GM18909 (cell line): ENCODE results near the gene WNT6.
"Not testable (repeated sequence)": the region's sequence is repeated elsewhere in the genome, so short reads cannot be mapped to it uniquely, and the experiment has no call there.

Experiments used
- ATAC-seq: cut with Tn5 transposase; IDR thresholded peaks from one replicate; pipeline ENCODE4 v1.9.1; 2021; ENCODE audit warnings: mild to moderate bottlenecking; ENCODE audit not compliant: unreplicated experiment, poor library complexity

Gene WNT6

DNA sequence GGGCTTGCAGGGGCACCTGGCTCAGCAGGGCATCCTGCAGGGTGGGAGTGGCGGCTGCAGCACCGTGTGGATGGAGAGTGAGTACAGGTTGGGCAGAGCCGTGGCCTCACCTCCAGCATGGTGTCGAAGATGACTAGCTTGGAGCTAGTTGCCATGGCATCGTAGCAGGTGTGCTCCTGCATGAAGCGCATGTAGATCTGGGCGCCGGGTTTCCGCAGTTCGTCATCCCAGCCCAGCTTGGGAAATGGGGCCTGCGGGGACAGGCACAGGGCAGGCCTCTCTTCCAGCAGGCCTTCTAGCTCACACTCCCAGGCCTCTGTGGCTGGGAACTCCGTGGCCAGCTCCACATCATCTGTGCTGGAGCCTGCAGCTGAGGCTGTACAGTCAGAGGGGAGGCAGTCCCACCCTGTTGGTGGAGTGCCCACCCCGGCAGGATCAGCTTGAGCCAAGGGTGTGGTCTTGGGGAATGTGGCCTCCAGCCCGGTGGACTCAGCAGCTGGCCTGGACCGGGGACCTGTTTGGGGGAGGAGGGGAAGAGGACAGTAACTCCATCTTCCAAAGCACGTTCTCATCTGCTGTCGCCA is 29.6 kb upstream of the WNT6 start:
- no peak for ATAC-seq

- no peak for ATAC-seq
These were observed 28.9 kb upstream of the WNT6 start for GRCh38 chr2:218830526-218831306.

DNA sequence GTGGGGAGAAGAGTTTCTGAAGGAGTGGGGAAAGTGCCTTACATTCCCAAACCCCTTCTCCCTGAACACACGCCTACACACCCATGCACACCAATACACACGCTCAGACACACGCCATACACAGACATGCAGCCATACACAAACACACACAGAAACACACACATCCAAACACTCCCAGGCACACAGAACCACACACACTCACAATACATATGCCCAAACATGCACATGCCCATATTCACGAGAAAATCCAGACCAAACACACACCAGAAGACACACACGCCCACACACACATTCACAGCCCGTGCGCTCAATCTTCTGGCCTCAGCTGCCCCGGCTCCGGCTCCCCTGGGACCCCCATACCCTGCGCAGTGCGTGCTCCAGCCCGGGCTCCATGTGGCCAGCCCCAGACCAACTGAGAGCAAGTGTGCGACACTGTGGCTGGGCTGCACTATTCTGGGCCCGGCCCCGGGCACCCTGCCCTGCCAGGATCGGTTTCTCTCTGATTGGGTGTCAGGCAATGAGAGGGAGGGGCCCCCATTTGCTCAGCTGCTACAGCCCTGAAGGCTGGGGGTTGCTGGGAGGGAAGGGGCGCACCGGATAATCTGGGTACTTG is 28.1 kb upstream of the WNT6 start, which contains the start of gene PRKAG3:
Gene PRKAG3, minus strand, starts transcription at position 426 of the 613 bp plus-strand sequence.
- ATAC-seq: no peak

DNA sequence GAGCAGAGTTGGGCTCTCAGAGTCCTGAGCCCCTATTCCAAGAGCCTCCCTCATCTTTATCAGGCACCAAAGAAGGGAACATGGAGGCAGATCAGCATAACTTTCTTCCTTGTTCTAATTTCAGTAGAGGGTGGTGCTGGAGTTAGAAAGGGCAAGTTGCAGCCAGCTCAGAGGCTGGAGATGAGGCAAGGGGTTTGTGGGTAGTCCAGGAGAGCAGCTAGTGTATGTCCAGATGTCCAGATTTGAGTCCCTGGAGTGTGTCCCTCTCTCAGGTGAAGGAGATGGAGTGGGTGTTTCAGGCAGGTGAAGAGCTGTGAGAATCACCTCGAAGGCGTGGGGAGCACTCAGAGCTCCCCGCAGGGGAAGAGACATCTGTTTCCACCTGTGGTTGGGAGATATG is 27.5 kb upstream of the WNT6 start:
- ATAC-seq: no peak

GRCh38 chr2:218832520-218832919 is 27.1 kb upstream of the WNT6 start:
- no peak for ATAC-seq

DNA sequence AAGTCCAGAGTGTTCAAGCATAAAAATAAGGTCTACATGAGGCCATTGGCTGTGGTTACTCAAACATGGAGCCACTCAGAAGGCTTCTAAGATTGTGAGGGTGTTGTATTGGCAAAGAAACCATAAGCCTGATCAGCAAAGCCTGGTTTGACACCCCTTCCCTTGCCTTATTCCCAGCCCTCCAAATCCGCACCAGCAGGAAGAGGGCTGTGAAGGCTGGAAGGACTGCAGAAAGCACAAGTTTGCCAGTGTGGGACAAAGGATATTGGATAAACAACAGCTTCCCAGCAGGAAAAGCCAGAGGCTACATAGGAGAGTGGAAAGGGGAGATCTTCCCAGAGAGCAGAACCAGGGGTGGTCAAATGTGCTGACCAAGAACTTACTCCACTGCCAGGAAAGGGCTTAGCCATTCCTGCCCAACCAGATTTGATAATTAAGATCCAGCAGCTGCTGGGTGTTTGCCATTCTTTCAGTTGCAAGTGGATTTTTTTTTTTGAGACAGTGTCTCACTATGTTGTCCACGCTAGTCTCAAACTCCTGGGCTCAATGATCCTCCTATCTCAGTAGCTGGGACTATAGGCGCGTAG is 26.5 kb upstream of the WNT6 start:
- ATAC-seq: no peak

DNA sequence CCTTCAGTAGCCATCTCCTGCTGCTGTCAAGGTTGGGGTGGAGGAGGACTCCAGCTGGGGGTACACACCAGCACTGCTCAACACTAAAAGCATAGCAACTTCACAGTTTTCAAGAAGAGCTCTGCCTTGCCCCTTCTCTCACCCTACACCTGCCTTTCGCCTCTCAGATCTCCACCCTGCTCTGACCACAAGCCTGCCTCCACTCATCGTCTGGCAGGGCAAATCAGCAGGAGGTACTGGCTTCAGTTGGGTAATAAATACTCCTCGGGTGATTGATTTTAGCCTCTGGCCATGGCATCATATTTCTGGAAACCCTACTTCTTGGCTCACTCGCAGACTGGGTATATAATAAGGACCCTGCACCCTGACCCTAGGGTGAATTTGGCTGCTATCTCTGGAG is 24.9 kb upstream of the WNT6 start:
- ATAC-seq: no peak

DNA sequence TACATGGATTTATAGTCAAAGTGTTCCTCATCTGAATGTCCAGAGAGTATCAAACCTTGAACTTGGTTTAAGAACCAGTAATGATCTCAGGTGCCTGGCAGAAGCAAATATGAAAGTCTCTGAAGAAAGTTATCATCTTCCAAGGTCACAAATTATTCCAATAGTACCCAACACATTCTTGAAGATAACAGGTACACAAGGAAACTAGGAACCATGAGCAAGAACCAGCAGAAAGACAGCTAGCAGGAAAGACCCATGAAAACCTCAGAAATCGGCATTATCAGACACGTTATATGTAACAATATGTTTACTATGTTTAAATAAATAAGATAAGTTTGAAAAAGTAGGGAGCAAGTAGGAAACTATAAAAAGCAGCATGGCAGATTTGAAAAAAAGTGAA is 22.1 kb upstream of the WNT6 start:
- ATAC-seq: no peak

GRCh38 chr2:218839430-218839829 is 20.2 kb upstream of the WNT6 start:
- ATAC-seq: no peak

DNA sequence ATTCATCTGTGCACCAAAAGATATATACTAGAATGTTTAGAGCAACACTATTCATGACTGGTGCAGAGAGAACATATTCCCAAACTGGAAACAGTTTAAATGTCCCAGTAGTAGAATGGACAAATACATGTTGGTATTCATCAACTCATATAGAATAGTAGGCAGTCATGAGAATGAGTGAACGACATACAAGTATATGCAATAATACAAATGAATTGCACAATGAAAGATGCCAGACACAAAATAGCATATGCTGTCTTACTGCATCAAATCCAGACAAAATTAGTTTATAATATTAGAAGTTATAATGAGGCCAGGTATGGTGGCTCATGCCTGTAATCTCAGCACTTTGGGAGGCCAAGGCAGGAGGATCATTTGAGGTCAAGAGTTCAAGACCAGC is 19.7 kb upstream of the WNT6 start:
- ATAC-seq: no peak

DNA sequence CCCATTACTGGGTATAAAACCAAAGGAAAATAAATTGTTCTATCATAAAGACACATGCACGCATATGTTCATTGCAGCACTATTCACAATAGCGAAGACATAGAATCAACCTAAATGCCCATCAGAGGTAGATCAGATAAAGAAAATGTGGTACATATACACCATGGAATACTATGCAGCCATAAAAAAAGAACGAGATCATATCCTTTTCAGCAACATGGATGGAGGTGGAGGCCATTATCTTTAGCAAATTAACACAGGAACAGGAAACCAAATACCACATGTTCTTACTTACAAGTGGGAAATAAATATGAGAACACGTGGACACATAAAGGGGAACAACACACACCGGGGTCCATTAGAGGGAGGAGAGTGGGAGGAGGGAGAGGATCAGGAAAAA is 15.3 kb upstream of the WNT6 start:
- not testable (repeated sequence) for ATAC-seq

GRCh38 chr2:218846963-218847362 is 12.6 kb upstream of the WNT6 start:
- ATAC-seq: not testable (repeated sequence)

- ATAC-seq: no peak
These were observed 9.9 kb upstream of the WNT6 start for GRCh38 chr2:218849721-218850120.

- no peak for ATAC-seq
These were observed 8.8 kb upstream of the WNT6 start for GRCh38 chr2:218850796-218851195.

DNA sequence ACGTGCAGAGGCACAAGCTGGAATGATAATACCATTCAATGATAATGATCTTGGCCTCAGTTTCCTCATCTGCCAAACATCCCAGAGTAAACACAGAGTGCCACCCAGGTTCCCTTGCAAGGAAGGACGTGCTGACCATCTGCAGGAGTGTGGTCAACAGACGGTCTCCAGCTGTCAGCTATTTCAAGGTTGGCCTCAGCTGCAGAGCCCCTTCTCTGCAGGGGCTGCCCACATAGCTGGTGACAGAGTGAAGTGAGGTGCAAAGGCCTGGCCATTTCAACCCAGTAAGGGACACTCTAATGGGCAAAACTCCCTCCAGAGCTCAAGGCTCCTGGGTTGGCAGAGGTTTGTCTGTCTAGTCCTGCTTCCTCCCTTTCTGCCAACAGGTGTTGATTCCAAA is 8.3 kb upstream of the WNT6 start:
- ATAC-seq: no peak

DNA sequence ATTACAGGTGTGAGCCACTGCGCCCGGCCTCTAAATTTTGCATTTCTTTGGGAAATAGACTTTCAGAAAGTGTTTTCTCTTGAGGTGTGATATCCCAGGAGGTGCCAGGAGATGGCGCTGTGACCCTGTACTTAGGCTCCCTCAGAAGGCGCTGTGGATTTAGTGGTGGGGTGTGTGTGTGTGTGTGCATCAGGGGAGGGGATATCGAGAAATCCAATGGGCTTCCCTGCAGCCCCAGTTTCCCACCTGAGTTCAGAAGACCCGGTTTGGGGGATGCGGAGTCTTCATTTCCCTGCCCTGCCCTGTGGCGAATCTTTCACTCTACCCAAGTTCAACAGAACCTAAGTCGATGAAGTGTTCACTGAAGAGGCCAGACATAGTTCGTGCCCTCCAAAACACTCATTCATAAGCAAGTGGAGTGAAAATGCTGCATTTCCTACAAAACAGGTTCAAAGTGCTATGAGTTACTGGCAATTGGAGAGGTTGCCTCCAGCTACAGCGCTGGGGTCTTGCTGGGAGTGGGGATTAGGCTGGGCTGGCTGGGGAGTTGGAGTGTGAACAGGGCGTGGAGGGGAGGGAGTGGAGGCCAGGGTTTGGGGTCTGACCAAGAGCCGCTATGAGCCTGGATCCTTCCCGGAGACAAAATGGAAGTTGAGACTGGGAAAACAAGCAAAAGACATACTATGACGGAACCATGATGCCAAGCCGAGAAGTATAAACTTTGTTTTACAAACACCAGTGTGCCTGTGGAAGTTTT is 6.5 kb upstream of the WNT6 start:
- no peak for ATAC-seq

GRCh38 chr2:218853766-218854165 is 5.8 kb upstream of the WNT6 start:
- ATAC-seq: no peak

- no peak for ATAC-seq
These were observed 4.7 kb upstream of the WNT6 start for GRCh38 chr2:218854860-218855259.

DNA sequence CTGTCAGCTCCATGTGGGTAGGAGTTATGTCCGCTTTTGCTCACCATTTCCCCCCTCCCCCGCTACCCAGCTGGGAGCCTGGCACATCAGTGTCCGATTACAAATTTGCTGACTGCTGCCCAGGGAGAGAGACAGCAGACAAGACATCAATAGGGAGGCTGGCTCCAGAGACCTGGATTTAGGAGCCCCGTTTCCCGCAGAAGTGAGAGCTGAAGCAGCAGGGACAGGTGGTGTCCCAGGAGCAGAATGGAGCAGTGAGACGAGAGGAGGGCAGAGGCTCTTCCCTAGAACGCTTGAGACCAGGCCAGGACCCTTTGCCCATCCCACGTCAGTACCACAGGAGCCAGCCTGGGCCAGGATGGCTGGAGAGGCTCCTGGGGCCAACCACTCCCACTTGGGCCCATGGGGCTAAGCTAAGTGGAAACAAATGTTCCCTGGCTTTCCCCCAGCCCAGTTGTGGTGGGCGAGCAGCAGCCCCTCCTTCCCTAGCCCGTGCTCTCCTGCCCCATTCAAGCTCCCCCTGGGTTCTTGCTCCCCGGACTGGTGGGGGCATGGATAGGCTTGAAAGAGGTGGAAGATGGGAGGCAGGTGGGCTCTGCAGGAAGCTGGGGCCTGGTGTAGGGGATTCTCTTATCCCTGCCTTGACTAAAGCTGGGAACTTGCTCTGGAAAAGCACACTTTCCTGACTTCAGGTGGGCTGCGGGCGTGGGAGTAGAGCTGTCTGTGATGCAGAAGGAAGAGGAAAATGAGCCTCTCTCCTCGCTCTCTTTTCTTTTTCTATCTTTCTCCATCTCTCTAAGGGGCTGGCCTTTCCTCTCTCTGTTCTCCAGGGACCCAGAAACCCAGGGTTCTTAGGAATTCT is 4.1 kb upstream of the WNT6 start:
- ATAC-seq: no peak
